ENCODE results near the gene ABLIM1. TPM values are rescaled to one million over a fixed set of nuclear protein-coding genes. Genes with fewer than 3 reads are reported as not detected.

The ABLIM1 gene
- total and polyA plus RNA-seq, 2 of the 13 experiments (the other 11 are each of a cell fraction or from before 2014, with no cell fraction given), result 59.4 to 92.7 TPM

- no peak for TF ChIP-seq PHF20 (CRISPR knock-in tag; IDR thresholded peaks at IDR 0.05)
- no peak for TF ChIP-seq ZNF512 (CRISPR knock-in tag; IDR thresholded peaks at IDR 0.05)
- TF ChIP-seq SNAI1 (CRISPR knock-in tag; IDR thresholded peaks at IDR 0.05; ENCODE audit: borderline replicate concordance), result no peak
- TF ChIP-seq SMAD3 (CRISPR knock-in tag; IDR thresholded peaks at IDR 0.05), result no peak
- peak; percentile 29; the same call in 1 of the 2 replicates for TF ChIP-seq ZGPAT (CRISPR knock-in tag; IDR thresholded peaks at IDR 0.05)
- TF ChIP-seq NFKBIZ (CRISPR knock-in tag; IDR thresholded peaks at IDR 0.05), result no peak
- no peak for TF ChIP-seq RORA (CRISPR knock-in tag; IDR thresholded peaks at IDR 0.05)
- no peak for TF ChIP-seq ZNF598 (CRISPR knock-in tag; IDR thresholded peaks at IDR 0.05; ENCODE audit: borderline replicate concordance)
- no peak for TF ChIP-seq SNAPC5 (CRISPR knock-in tag; IDR thresholded peaks at IDR 0.05; ENCODE audit: borderline replicate concordance)
- TF ChIP-seq PAF1 (CRISPR knock-in tag; IDR thresholded peaks at IDR 0.05), result no peak
- TF ChIP-seq ATF3 (CRISPR knock-in tag; IDR thresholded peaks at IDR 0.05), result no peak
- no peak for TF ChIP-seq ZBTB40 (IDR thresholded peaks at IDR 0.05)
- no peak for TF ChIP-seq ZBTB40 (CRISPR knock-in tag; IDR thresholded peaks at IDR 0.05)
- TF ChIP-seq ZFP36L1 (CRISPR knock-in tag; IDR thresholded peaks at IDR 0.05), result no peak
- no peak for TF ChIP-seq POLR2AphosphoS2 (IDR thresholded peaks at IDR 0.05; ENCODE audit: low read depth, low read length)
- TF ChIP-seq TRIM22 (IDR thresholded peaks at IDR 0.05), result no peak
Measured at GRCh38 chr10:114631666-114632417, 26.2 kb downstream of the ABLIM1 start (continued).

Measured in HepG2 (cell line).